ENCODE results near the gene SEC61B.

- TF ChIP-seq, protein P1, sequence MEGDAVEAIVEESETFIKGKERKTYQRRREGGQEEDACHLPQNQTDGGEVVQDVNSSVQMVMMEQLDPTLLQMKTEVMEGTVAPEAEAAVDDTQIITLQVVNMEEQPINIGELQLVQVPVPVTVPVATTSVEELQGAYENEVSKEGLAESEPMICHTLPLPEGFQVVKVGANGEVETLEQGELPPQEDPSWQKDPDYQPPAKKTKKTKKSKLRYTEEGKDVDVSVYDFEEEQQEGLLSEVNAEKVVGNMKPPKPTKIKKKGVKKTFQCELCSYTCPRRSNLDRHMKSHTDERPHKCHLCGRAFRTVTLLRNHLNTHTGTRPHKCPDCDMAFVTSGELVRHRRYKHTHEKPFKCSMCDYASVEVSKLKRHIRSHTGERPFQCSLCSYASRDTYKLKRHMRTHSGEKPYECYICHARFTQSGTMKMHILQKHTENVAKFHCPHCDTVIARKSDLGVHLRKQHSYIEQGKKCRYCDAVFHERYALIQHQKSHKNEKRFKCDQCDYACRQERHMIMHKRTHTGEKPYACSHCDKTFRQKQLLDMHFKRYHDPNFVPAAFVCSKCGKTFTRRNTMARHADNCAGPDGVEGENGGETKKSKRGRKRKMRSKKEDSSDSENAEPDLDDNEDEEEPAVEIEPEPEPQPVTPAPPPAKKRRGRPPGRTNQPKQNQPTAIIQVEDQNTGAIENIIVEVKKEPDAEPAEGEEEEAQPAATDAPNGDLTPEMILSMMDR (tag by site-specific recombination; IDR thresholded peaks at IDR 0.05), result no peak
- TF ChIP-seq ZNF639 (tag by site-specific recombination; IDR thresholded peaks at IDR 0.05), result no peak
- no peak for TF ChIP-seq ZNF175 (tag by site-specific recombination; IDR thresholded peaks at IDR 0.05)
- TF ChIP-seq ZNF423 (tag by site-specific recombination; IDR thresholded peaks at IDR 0.05), result no peak
- no peak for TF ChIP-seq YY1 (tag by site-specific recombination; IDR thresholded peaks at IDR 0.05)
- no peak for TF ChIP-seq ZNF155 (tag by site-specific recombination; IDR thresholded peaks at IDR 0.05)
- TF ChIP-seq EGR2 (tag by site-specific recombination; IDR thresholded peaks at IDR 0.05; ENCODE audit: low read depth), result no peak
- TF ChIP-seq, protein P2, sequence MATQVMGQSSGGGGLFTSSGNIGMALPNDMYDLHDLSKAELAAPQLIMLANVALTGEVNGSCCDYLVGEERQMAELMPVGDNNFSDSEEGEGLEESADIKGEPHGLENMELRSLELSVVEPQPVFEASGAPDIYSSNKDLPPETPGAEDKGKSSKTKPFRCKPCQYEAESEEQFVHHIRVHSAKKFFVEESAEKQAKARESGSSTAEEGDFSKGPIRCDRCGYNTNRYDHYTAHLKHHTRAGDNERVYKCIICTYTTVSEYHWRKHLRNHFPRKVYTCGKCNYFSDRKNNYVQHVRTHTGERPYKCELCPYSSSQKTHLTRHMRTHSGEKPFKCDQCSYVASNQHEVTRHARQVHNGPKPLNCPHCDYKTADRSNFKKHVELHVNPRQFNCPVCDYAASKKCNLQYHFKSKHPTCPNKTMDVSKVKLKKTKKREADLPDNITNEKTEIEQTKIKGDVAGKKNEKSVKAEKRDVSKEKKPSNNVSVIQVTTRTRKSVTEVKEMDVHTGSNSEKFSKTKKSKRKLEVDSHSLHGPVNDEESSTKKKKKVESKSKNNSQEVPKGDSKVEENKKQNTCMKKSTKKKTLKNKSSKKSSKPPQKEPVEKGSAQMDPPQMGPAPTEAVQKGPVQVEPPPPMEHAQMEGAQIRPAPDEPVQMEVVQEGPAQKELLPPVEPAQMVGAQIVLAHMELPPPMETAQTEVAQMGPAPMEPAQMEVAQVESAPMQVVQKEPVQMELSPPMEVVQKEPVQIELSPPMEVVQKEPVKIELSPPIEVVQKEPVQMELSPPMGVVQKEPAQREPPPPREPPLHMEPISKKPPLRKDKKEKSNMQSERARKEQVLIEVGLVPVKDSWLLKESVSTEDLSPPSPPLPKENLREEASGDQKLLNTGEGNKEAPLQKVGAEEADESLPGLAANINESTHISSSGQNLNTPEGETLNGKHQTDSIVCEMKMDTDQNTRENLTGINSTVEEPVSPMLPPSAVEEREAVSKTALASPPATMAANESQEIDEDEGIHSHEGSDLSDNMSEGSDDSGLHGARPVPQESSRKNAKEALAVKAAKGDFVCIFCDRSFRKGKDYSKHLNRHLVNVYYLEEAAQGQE (tag by site-specific recombination; IDR thresholded peaks at IDR 0.05), result no peak
- no peak for TF ChIP-seq SCRT2 (tag by site-specific recombination; IDR thresholded peaks at IDR 0.05)
- no peak for TF ChIP-seq KLF1 (tag by site-specific recombination; IDR thresholded peaks at IDR 0.05)
- TF ChIP-seq ZNF174 (tag by site-specific recombination; IDR thresholded peaks at IDR 0.05), result no peak
- no peak for TF ChIP-seq ZNF274 (IDR thresholded peaks at IDR 0.05; ENCODE audit: low read length)
- no peak for TF ChIP-seq ZNF274 (tag by site-specific recombination; IDR thresholded peaks at IDR 0.05; ENCODE audit: borderline replicate concordance)
- TF ChIP-seq TRIM28 (IDR thresholded peaks at IDR 0.05; ENCODE audit: borderline replicate concordance, low read length), result no peak
Measured at GRCh38 chr9:99274016-99274415, 51.9 kb downstream of the SEC61B start.
